Right lobe of liver (tissue), 4 donors: Measurements from ENCODE around the gene APBB2.

ENCODE experiments used
- CTCF ChIP-seq, 4 donors: fragments of 200-600 bp in 3 of 4; fragments of 450-650 bp in 1 of 4; IDR thresholded peaks; one replicate each; pipeline versions ENCODE4 v1.5.1 to v1.8.0; 2016 to 2022; ENCODE audit warnings: antibody characterized with exemption in 4 of 4, mild to moderate bottlenecking in 2 of 4
- POLR2A ChIP-seq: fragments of 450-650 bp; IDR thresholded peaks from one replicate; pipeline ENCODE4 v1.6.1; 2017; ENCODE audit warnings: antibody characterized with exemption, mild to moderate bottlenecking
- donor health status: DM: no; HTN: no; CAD: no.
- donor health status: DM: no; HTN: no; CAD: no.
- donor health status: DM: no; HTN: yes; CAD: no.

- no peak for TF ChIP-seq CTCF (IDR thresholded peaks at IDR 0.05)
- no peak for TF ChIP-seq POLR2A
Measured at GRCh38 chr4:40937140-40937725, 277.1 kb downstream of the APBB2 start.
